GM18858 (cell line): Measurements from ENCODE around the gene SOX6.
"Not testable (repeated sequence)": the region's sequence is repeated elsewhere in the genome, so short reads cannot be mapped to it uniquely, and the experiment has no call there.

Experiments used
- ATAC-seq: cut with Tn5 transposase; IDR thresholded peaks from one replicate; pipeline ENCODE4 v1.9.1; 2021; ENCODE audit not compliant: unreplicated experiment

The SOX6 gene

DNA sequence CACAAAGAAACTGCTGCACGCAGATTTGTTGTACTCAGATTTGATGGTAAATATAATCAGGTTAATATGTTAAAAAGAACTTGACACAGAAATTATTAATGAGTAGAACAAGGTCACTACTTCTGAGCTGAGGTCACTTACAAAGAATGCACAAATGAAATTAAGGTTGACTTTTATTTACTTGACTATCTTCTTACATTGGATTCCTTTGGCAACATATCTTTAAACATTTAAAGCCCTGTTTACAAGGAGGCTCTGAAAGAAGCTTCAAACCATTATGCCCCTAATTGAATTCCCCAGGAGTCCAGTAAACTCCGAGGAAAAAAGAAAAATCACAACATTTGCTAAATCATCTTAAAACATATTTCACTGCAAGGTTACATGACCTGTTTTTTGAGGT, 245.5 kb downstream of the SOX6 start:
- ATAC-seq: no peak

DNA sequence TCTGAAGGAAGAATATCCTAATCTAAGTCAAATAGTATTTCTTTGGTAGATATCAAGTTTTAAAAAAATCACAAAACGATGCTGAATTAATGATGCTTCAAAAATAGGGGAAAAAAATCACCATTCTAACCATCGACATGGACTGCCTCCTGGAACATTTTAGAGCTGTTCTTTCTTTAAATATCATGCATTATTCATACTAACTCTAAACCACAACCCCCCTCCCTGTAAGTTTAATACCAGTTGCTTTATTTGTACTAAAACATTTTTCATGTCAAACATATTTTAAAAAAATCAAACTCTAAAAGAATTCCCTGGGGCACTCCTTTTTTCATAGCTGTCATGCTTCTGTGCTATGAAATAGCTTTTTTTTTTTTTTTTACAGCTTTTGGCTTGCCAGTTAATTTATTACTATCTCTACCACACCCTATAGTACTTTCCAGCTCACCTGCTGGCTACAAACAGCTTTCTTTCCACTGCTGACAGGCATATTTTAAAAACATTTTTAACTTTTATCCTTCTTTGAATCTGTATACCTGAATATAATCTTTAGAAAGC, 256.9 kb downstream of the SOX6 start:
- no peak for ATAC-seq

DNA sequence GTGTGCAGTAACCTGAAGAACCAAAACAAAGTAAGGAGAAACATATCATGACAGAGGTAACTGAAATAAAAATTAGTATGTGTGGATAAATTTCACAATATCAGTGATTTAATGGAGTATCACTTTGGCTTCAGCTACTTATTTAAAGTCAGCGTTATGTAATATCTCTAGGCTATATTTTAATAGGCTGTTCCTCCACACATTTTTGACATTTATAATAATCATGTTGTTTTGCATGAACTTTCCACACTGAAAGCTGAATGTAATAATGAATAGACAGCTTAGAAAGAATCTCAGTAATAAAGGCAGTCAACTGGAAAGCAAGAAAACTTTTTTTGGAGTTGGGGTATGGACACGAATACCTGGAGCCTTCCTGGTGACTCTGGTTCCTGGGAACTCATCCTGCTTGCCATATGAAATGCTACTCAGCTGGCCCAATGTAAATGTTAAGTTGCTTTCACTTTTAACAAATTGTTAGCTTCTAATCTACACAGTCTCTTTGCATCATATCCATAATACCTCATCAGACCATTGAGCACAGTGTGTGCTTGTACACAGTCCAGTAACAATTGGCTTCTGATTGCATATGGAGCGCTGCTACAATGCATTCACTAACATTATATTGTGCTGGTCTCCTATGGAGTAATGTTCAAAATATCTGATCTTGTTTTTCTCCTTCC, 257.7 kb downstream of the SOX6 start:
- no peak for ATAC-seq

DNA sequence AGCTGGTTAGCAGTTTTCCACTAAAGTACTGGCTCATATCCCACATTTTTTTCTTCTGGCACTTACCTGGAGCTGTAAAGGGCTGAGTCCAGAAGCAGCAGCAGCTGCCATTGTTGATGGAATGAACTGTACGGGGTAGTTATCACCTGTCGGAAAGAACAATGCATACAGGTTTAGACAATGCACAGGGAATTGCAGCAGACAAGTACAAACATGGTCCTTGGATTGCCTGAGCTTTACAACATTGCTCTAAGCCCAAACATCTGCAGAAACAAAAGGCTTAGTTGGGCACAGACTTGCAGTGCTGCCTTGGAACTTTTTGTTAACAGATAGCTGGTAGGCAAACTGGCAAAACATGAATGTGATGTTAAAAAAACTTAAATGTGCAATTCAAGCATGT, 258.8 kb downstream of the SOX6 start:
- no peak for ATAC-seq

DNA sequence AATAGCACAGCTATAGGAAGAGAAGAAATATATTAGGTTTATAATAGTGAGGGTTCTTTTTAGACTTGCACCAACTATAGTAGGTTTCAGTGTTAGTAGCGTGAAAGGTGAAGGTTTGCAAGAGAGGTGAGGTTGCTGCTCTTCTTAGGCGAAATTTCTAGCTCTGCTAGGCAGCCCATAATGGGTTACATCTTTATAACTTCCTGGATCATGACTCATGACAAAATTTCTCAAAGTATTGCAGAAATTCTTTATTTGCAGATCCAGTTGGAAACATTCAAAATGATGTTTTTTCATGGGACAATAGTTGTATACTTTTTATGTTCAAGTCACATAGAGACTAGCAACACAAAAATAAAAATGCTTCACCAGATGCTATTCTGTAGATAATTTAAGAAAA, 260.0 kb downstream of the SOX6 start:
- ATAC-seq: no peak

DNA sequence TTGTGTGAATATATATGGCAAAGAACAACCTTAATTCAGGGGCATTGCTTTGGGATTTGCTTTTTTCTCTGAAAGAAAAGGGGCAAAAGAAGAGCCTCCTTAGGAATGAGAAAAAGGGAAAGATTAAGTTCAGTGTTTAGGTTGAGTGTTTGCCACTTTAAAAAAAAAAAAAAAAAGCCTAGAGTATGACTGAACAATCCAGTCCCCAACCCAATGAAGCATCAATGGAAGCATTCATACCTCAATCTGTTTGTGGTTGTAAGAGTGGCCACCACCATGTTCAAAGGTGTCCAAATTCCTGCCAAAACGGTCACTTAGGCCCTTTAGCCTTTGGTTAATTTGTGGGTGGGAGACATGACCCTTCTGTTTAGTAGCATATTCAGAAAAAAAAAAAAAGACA, 260.6 kb downstream of the SOX6 start:
- no peak for ATAC-seq

DNA sequence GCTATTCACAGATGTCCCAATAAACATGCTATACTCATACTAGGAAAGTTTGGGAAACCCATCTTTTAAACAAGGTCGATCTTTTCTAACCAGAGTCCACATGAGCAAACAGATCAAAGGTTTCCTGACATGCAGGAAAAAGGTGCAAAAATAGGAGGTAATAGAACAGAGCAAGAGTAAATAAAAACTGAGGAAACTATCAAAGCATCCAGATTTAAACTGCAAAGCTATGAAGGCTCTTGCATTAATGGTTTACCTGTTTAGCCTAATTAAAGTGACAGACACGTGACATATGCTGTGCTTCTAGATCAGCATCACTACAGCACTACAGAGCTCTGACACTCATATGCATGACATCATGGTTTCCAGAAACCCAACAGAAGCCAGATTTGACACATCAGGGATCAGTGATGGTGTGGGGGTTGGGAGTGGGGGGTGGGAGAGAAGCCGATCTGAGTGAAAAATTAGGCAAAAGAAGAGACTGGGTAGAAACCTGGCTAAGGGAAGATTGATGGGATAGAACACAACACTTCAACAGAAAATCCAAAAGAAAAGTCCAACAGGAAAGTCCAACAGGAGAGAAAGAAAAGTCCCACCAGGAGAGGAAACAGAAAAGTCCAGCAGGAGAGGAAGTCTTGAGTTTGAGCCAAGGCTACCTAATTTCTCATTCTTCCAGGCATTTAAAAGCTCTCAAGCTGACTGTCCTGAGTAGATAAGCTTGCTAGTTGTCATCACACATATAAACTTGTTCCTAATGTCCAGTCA, 262.3 kb downstream of the SOX6 start:
- no peak for ATAC-seq

DNA sequence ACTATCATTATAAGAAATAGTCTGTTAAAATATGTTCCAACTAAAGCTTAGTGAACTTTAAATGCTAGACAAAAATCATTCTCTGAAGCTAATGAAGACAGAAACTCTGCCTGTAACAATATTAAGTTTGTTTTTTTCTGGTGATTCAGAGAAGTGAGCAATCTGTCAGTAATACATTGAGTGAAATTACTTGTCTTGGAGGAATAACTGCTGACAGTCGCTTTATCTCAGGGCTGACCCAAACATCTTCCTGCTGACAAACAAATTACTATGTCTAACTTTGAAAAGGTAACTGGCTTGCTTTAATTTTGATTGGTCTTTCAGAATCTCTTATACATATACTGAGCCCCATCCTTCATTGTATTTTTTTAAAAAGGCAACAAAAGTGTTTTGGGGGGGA, 264.5 kb downstream of the SOX6 start:
- ATAC-seq: no peak

DNA sequence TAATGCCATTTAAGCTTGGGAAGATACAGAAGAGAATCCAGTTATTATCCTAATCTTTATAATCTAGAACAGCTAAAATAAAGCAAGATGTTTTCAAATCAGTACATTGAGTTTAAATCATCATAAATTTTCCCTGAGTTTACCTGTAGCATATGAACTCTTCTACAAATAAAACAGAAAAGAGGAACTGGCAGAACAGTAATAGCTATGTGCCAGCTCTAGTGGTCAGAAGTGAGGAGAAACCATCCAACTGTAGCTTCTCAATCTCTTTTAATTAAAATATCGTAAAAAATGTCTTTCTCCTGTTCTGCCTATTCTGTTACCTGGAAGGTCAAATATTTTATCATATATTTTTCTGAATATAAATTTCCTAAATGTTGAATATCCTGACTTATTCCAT, 266.9 kb downstream of the SOX6 start:
- ATAC-seq: no peak

DNA sequence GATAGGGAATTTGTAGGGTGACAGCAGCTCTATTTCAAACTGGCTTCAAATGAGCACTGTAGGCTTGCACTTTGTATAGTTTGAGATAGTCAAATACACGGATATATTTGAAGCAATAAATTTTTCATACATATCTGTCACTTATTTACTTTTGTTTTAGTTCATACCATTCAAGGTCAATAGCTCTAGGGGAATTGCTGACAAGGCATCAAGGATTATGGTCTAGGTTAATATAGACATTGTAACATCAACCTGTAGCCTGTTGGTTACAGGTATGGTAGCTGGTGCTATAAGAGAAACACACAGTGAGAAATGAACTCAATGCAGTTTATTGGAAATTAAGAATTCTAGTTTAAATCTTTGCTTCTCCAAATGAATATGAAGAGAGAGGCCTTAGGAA, 267.6 kb downstream of the SOX6 start:
- ATAC-seq: no peak

DNA sequence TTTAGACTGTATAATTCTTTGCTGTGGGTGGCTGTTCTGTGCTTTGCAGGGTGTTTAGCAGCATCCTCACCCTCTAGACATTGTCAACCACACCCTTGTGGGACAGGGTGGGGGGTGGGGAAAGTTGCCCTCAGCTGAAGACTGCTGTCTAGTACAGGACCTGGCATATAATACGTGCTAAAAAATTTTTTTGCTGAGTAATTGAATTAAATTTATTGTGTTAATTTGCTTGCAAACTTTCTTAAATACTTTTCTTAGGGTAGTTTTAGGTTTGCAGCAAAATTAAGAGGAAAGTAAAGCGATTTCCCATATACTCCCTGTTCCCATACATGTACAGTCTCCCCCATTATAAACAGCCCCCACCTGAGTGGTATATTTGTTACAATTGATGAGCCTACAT, 268.5 kb downstream of the SOX6 start:
- ATAC-seq: no peak

DNA sequence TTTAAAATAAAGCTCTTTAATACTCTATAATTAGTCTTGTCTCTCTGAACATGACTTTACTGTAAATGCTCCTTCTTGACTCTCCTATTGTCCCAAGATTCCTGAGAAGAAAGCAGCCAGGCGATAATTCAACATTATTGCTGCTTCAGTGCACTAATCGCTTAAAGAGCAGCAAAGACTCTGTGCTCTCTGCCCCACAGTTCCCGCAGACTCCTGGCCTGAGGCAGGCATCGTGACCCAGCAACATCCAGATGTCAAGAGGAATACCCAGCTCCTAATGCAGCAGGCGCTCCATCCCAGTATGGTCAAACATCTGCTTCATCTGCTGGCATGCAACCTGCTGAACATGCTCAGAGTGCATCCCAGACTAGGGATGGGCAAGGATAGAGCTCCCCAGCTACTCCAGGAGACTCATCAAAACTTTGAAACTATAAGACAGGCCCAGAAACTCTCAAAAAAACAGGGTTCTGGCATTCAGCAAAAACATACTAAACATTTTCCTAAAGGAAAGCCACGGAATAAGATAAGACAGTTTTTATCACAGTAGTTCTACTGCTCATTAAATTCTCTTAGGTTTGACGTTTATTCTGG, 270.0 kb downstream of the SOX6 start:
- ATAC-seq: no peak

DNA sequence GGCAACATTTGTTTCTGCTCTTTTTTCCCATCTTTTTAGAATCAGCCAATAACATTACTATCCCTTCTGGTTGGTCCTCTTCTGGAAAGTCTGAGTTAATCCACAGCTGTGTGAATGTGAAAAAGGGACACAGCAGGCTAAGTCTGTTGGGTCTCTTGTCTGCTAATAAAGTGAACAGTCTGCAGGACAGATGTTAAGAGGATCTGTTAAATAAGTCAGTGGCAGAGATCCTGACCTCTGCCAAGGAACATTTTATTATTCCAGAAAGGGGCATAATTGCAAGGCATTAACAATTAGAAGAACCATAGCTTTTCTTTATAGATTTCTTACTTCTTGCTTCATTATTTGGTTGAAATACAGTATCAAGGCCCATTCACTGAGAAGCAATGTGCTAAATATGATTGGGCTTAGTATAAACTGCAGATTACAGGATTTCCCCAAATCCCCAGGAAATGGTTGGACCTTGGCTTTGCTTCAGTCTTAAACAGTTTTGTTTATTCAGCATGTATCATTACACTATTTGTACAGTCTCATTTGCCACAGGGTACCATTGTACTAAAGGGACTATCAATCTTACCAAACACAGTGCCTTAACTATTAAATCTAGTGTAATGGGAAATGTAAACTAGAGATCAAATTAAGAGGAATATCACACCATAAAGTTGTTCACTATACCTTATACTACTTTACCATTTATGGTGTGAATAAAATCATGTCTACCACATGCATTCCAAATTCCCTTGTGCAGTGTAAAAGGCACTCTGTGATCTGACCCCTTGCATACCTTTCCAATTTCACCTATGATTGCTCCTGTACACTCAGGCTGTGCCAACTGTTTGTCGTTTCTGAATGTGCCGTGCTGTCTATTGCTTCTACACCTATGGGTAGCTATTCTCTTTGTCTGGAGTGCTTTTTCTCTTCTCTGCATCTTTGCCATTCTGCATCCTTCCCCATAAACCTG, 274.0 kb downstream of the SOX6 start:
- no peak for ATAC-seq

DNA sequence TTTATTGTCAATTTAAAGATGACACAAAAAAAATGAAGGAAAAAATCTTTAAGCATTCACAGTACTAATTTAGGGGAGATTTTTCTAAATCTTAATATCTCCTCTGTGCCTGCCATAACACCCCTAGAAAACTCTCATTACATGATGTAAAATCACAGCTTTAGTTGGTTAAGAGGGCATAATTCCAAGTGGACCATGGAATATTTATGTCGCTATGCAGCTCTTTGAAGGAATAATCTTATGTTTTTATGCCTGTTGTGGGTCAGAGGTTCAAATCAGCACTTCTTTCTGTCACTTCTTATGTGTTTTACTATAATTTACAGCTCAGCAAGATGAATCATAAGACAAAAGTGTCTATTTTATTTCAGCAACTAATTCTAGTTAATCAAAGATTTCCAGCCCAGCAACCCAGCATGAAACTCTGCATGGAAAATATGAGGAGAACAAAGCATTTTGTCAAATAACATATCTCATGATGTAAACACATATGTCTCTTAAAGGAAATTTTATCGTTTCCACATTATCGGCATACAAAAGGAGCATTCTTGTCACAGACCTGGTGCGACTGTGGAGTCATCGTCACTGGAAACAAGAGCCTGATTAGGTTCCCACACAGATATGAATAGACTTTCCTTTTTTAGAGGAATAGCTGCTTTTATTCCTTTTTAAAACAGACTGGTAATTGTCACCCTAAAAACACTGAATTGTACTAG, 274.8 kb downstream of the SOX6 start:
- no peak for ATAC-seq

DNA sequence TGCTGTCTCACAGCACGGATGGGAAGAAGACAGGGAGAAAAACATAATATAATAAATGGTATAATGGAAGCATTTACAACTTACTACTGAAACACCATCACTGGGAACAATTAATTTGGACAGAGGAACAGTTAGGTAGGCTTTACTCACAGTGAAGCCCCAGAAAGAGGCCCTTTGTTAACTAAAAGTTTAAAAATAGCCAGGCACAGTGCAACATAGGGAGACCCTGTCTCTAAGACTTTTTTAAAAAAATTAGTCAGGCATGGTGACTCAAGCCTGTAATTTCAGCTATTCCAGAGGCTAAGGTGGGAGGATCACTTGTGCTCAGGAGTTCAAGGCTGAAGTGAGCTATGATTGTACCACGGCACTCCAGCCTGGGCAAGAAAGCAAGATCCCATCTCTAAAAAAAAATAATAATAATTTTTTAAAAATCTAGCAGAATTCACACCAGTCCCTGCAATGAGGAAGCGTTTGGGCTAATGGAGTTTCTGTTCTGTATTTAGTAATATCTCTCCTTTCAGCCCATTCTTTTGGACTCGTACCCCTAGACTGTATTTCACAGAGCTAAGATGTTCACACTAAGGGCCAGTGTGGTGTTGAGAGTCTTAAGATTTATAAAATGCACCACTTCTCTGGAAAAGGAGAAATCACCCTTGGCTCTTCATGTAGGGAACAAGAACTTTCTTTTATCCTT, 275.5 kb downstream of the SOX6 start:
- no peak for ATAC-seq

DNA sequence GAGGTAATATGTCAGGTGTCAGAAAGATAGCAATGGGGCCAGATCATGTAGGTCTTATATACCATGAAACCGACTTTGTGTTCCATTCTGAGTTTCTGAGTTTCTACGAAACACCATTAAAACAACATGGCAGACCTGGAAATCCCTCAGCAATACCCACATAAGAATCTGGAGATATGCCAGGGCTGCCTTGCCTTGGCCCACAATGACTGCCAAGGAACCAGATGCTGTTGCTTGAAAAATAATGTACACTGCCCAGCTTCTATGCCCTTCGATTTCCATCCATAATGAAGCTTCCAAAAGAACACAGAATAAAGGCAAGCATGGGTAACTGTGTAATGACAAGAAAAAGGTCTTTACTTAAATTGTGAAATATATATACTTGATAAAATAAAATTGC, 277.4 kb downstream of the SOX6 start:
- ATAC-seq: no peak

DNA sequence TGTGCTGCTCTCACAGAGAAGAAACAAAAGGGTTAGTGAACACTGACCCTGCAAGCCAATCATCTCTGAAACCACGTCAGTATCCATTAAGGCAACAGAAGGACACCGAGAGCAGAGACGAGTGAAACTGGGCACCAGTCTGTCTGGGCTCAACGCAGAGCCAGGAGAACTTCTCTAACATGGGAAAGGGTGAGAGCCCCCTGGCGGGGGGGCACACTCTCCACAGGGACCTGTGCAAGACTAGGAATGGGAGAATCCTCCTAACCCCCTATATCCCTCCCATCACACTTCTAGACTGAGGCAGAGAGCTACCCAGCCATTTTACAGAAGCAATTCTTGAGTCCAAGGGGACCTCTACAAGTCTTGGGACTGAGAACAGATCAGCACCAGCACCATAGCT, 285.8 kb downstream of the SOX6 start:
- no peak for ATAC-seq

DNA sequence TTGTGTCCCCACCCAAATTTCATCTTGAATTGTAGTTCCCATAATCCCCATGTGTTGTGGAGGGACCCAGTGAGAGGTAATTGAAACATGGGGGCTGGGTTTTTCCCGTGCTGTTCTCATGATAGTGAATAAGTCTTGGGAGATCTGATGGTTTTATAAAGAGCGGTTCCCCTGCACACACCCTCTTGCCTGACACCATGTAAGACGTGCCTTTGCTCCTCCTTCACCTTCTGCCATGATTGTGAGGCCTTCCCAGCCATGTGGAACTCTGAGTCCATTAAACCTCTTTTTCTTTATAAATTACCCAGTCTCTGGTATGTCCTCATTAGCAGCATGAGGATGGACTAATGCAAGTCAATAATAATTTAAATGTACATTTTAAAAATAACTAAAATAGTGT, 289.1 kb downstream of the SOX6 start:
- not testable (repeated sequence) for ATAC-seq

DNA sequence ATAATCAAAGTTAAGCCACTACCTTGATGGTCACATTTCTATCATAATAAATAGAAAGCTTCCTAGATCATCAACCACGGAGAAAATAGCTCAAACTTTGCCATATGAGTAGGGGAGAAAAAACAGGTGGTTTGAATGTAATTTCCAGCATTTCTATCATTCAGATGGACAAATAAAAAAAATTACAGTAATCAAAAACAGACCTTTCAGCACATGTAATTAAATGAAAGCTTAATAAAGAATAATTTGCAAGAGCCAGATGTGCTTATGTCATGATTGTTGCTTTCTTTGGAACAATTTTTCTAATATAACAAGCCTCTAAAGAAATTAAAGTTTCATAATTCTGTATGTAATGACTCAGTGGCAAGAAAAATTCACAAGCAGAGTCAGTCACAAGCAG, 297.0 kb downstream of the SOX6 start:
- no peak for ATAC-seq

DNA sequence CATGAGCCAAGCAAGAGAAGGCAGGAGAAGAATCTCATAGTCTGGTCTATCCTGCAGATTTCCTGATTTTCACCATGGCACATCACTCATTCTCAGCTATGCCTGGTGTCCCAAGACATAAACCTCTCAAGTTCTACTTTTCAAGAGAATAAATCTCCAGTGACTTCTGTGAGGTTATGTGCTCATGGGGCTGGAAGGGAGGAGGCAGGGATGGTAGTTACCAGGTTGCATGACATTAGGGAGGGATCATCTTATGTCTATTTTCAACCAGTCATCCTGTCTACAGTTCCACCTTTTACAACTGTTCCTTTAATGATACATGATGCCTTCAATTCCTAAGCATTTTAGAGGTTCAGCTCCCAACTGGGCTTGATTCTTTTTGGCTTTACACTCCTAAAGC, 297.7 kb downstream of the SOX6 start:
- ATAC-seq: no peak
